Measurements from ENCODE around the gene C18orf32. TPM values are rescaled to one million over a fixed set of nuclear protein-coding genes. Genes with fewer than 3 reads are reported as not detected.

C18orf32 gene
- total and polyA plus RNA-seq, 2 of the 13 experiments (the other 11 are each of a cell fraction or from before 2014, with no cell fraction given): 17.6 to 20.6 TPM

DNA sequence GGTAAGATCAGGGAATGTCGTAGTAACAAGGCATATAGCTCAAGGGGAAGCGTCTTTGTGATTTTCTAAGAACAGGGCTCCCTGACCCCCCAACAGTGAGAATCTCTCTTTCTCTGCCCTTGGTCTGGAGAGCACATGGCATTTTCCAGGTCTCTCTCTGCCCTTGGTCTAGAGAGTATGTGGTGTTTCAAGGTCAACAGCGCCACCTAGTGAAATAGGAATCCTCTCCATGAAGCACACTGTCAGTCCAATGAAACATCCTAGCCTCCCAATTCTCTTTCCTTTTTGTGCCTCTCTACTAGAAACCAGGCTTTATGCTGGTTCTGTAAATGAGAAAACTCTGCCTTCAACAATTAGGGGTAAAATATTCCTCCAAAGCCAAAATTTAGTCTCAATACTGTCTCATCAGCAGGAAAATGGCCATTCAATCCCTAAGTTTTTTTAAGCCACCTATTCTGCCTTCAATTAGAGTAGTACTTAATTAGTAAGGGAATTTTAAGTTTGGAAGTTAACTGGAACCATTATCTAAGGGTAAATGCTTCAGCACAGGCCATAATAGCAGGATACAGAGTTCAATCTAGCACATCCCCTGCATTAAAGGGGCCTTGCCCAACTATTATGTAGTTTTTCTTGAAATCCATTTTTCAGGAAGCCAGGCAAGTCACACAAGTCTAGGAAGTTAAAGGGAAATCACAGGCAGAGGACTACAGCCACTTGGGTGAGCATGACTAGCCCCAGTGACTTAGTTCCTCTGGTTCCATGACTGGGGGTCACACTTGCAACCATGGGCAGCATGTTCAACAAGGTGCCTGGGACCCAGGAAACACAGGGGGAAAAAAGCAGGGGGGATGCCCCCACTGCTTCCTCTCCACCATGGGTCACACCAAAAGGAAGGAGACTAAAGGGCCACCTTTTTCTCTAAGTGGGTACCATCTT is 39.0 kb downstream of the C18orf32 start (continued):
- TF ChIP-seq ARID2 (CRISPR knock-in tag; IDR thresholded peaks at IDR 0.05; ENCODE audit: borderline replicate concordance) (no peak), ZNF7 (CRISPR knock-in tag; IDR thresholded peaks at IDR 0.05) (no peak), SOX6 (IDR thresholded peaks at IDR 0.05) (no peak), SOX6 (CRISPR knock-in tag; IDR thresholded peaks at IDR 0.05) (0 out of 2 replicates have a peak, but pooled peaks have one; percentile 16), HOXD1 (CRISPR knock-in tag; IDR thresholded peaks at IDR 0.05) (no peak), TCF7L2 (IDR thresholded peaks at IDR 0.05; ENCODE audit: low read depth, low read length) (no peak), MLLT10 (CRISPR knock-in tag; IDR thresholded peaks at IDR 0.05) (no peak), ZNF333 (CRISPR knock-in tag; IDR thresholded peaks at IDR 0.05; ENCODE audit: borderline replicate concordance) (no peak), KDM1A (CRISPR knock-in tag; IDR thresholded peaks at IDR 0.05) (no peak), ZNF678 (CRISPR knock-in tag; IDR thresholded peaks at IDR 0.05) (no peak), NFKB2 (CRISPR knock-in tag; IDR thresholded peaks at IDR 0.05; ENCODE audit: borderline replicate concordance) (no peak), SALL1 (CRISPR knock-in tag; IDR thresholded peaks at IDR 0.05) (no peak), IRX3 (CRISPR knock-in tag; IDR thresholded peaks at IDR 0.05; ENCODE audit: borderline replicate concordance, low read depth) (no peak), ARHGAP35 (CRISPR knock-in tag; IDR thresholded peaks at IDR 0.05; ENCODE audit: borderline replicate concordance) (no peak), MTF2 (CRISPR knock-in tag; IDR thresholded peaks at IDR 0.05; ENCODE audit: borderline replicate concordance) (no peak), ZNF468 (CRISPR knock-in tag; IDR thresholded peaks at IDR 0.05) (no peak), SP5 (CRISPR knock-in tag; IDR thresholded peaks at IDR 0.05; ENCODE audit: borderline replicate concordance, low read depth) (no peak)
- TF ChIP-seq, protein P1, sequence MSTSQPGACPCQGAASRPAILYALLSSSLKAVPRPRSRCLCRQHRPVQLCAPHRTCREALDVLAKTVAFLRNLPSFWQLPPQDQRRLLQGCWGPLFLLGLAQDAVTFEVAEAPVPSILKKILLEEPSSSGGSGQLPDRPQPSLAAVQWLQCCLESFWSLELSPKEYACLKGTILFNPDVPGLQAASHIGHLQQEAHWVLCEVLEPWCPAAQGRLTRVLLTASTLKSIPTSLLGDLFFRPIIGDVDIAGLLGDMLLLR (CRISPR knock-in tag; IDR thresholded peaks at IDR 0.05): no peak
- TF ChIP-seq, protein P2, sequence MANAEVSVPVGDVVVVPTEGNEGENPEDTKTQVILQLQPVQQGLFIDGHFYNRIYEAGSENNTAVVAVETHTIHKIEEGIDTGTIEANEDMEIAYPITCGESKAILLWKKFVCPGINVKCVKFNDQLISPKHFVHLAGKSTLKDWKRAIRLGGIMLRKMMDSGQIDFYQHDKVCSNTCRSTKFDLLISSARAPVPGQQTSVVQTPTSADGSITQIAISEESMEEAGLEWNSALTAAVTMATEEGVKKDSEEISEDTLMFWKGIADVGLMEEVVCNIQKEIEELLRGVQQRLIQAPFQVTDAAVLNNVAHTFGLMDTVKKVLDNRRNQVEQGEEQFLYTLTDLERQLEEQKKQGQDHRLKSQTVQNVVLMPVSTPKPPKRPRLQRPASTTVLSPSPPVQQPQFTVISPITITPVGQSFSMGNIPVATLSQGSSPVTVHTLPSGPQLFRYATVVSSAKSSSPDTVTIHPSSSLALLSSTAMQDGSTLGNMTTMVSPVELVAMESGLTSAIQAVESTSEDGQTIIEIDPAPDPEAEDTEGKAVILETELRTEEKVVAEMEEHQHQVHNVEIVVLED (CRISPR knock-in tag; IDR thresholded peaks at IDR 0.05; ENCODE audit: borderline replicate concordance): no peak
- TF ChIP-seq, protein P3, sequence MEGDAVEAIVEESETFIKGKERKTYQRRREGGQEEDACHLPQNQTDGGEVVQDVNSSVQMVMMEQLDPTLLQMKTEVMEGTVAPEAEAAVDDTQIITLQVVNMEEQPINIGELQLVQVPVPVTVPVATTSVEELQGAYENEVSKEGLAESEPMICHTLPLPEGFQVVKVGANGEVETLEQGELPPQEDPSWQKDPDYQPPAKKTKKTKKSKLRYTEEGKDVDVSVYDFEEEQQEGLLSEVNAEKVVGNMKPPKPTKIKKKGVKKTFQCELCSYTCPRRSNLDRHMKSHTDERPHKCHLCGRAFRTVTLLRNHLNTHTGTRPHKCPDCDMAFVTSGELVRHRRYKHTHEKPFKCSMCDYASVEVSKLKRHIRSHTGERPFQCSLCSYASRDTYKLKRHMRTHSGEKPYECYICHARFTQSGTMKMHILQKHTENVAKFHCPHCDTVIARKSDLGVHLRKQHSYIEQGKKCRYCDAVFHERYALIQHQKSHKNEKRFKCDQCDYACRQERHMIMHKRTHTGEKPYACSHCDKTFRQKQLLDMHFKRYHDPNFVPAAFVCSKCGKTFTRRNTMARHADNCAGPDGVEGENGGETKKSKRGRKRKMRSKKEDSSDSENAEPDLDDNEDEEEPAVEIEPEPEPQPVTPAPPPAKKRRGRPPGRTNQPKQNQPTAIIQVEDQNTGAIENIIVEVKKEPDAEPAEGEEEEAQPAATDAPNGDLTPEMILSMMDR (CRISPR knock-in tag; IDR thresholded peaks at IDR 0.05): peak; percentile 85
- TF ChIP-seq, protein P4, sequence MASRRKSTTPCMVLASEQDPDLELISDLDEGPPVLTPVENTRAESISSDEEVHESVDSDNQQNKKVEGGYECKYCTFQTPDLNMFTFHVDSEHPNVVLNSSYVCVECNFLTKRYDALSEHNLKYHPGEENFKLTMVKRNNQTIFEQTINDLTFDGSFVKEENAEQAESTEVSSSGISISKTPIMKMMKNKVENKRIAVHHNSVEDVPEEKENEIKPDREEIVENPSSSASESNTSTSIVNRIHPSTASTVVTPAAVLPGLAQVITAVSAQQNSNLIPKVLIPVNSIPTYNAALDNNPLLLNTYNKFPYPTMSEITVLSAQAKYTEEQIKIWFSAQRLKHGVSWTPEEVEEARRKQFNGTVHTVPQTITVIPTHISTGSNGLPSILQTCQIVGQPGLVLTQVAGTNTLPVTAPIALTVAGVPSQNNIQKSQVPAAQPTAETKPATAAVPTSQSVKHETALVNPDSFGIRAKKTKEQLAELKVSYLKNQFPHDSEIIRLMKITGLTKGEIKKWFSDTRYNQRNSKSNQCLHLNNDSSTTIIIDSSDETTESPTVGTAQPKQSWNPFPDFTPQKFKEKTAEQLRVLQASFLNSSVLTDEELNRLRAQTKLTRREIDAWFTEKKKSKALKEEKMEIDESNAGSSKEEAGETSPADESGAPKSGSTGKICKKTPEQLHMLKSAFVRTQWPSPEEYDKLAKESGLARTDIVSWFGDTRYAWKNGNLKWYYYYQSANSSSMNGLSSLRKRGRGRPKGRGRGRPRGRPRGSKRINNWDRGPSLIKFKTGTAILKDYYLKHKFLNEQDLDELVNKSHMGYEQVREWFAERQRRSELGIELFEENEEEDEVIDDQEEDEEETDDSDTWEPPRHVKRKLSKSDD (CRISPR knock-in tag; IDR thresholded peaks at IDR 0.05; ENCODE audit: low read depth): no peak

Measured in HepG2 (cell line).